HCT116 (cell line): ENCODE data around the gene KCNQ1OT1.

Experiments used
- CEBPB ChIP-seq: IDR thresholded peaks from 2 replicates; pipeline ENCODE4 v1.6.1; 2012; ENCODE audit warnings: low read depth
- CTCF ChIP-seq, 3 experiments: fragments of 200-600 bp in 1 of 3; sonication (generic) in 1 of 3; IDR thresholded peaks in 2 of 3; conservative IDR thresholded peaks in 1 of 3; 2 replicates each; pipeline ENCODE4 v1.5.1; 2012 to 2017; ENCODE audit warnings: low read depth in 2 of 3, low read length in 2 of 3, antibody characterized with exemption in 1 of 3, borderline replicate concordance in 1 of 3, control low read depth in 1 of 3, mild to moderate bottlenecking in 1 of 3, mixed read lengths in 1 of 3, mixed run types in 1 of 3, moderate library complexity in 1 of 3; ENCODE audit not compliant: insufficient read depth in 1 of 3
- EGR1 ChIP-seq: IDR thresholded peaks from 2 replicates; pipeline ENCODE4 v1.6.1; 2012; ENCODE audit warnings: low read depth
- EZH2 ChIP-seq: fragments of 200-600 bp; sonication (generic); IDR thresholded peaks from 2 replicates; pipeline ENCODE4 v1.6.1; 2017; ENCODE audit warnings: antibody characterized with exemption, mixed run types
- JUND ChIP-seq: IDR thresholded peaks from 2 replicates; pipeline ENCODE4 v1.6.1; 2012
- POLR2A ChIP-seq: IDR thresholded peaks from 2 replicates; pipeline ENCODE4 v1.7.0; 2011; ENCODE audit warnings: borderline replicate concordance; ENCODE audit not compliant: insufficient read depth, insufficient read length; ENCODE audit errors: extremely low read depth
- POLR2AphosphoS5 ChIP-seq: IDR thresholded peaks from 2 replicates; pipeline ENCODE4 v1.6.1; 2011; ENCODE audit warnings: mild to moderate bottlenecking, low read depth, low read length, moderate library complexity
- REST ChIP-seq: IDR thresholded peaks from 2 replicates; pipeline ENCODE4 v1.6.1; 2012; ENCODE audit warnings: low read depth
- TCF7L2 ChIP-seq: IDR thresholded peaks from 2 replicates; pipeline ENCODE4 v1.7.0; 2011; ENCODE audit warnings: borderline replicate concordance, inconsistent platforms; ENCODE audit not compliant: insufficient read depth, insufficient read length; ENCODE audit errors: extremely low read depth
- ZNF274 ChIP-seq: fragments of 200-500 bp; sonication (Bioruptor generic); IDR thresholded peaks from 2 replicates; pipeline ENCODE4 v1.6.1; 2014; ENCODE audit warnings: mild to moderate bottlenecking, low read depth, low read length, inconsistent platforms

GRCh38 chr11:2645779-2646118, 54.0 kb downstream of the KCNQ1OT1 start:
- TF ChIP-seq POLR2A (no peak), CTCF (IDR thresholded peaks at IDR 0.05 in 2 of 3, conservative IDR thresholded peaks at IDR 0.05 in 1 of 3; ENCODE audit: borderline replicate concordance in 1 of 3, insufficient read depth in 1 of 3, low read depth in 2 of 3, low read length in 2 of 3) (no peak), ZNF274 (no peak), CEBPB (no peak), EGR1 (no peak), TCF7L2 (no peak), POLR2AphosphoS5 (no peak), EZH2 (no peak), REST (no peak), JUND (no peak)
